HCT116 (cell line): ENCODE data around the gene GAPT. TPM values are rescaled to one million over a fixed set of nuclear protein-coding genes. Genes with fewer than 3 reads are reported as not detected.

Experiments
- ATAC-seq: fragments of 200-7000 bp; cut with Tn5 transposase; 2 replicates; pipeline ENCODE4 v1.9.1; 2020; ENCODE audit warnings: mild to moderate bottlenecking, moderate library complexity
- BruUV-seq: library from RNA; stranded (reverse); fragments of 400-500 nt; replicated peaks from 2 replicates; lab custom pipeline; 2021; lab: Mats Ljungman, UMichigan
- CTCF ChIA-PET: fragments of 300-600 bp; sonication (Branson Sonifier 250); formaldehyde crosslinking; loops from one replicate; lab custom pipeline; 2021; ENCODE audit warnings: antibody characterized with exemption; lab: Charles Lee
- POLR2A ChIA-PET: fragments of 300-600, 350-600 bp; sonication (Branson Sonifier 250); formaldehyde crosslinking; loops from one replicate; lab custom pipeline; 2021; ENCODE audit warnings: antibody characterized with exemption; lab: Charles Lee
- RAD21 ChIA-PET, 2 experiments: fragments of 300-600 bp; sonication (Branson Sonifier 250); formaldehyde crosslinking; loops; one replicate each; lab custom pipeline; 2023; ENCODE audit warnings: low total read pairs in 2 of 2; ENCODE audit not compliant: uncharacterized antibody in 2 of 2, unreplicated experiment in 2 of 2, low non-redundant PET in 1 of 2; lab: Charles Lee
- DNase-seq: peaks from one replicate; pipeline ENCODE4 v3.0.0-alpha.2; 2010; ENCODE audit warnings: low read depth, low spot score
- H2AFZ ChIP-seq: fragments of 200-600 bp; shearing (Covaris generic), sonication (generic); 2 replicates; pipeline ENCODE4 v1.6.1; 2017; ENCODE audit warnings: low read depth, mixed run types, mixed read lengths, antibody characterized with exemption, low read length; ENCODE audit not compliant: poor library complexity, severe bottlenecking
- H3K27ac ChIP-seq: 2 replicates; pipeline ENCODE4 v1.5.1; 2012; ENCODE audit warnings: low read depth, low read length
- H3K27me3 ChIP-seq: fragments of 200-600 bp; sonication (generic); 2 replicates; pipeline ENCODE4 v1.6.1; 2016; ENCODE audit warnings: mixed run types, low read length, mixed read lengths; ENCODE audit not compliant: insufficient read depth
- H3K36me3 ChIP-seq, 2 experiments: fragments of 200-500 bp in 1 of 2; fragments of 200-600 bp in 1 of 2; sonication (Bioruptor generic) in 1 of 2; sonication (generic) in 1 of 2; 2 replicates each; pipeline versions ENCODE4 v1.5.1 to v1.6.1; 2014 to 2016; ENCODE audit warnings: low read length in 2 of 2, inconsistent platforms in 1 of 2, mixed read lengths in 1 of 2, mixed run types in 1 of 2; ENCODE audit not compliant: insufficient read depth in 2 of 2, control insufficient read depth in 1 of 2
- H3K4me1 ChIP-seq, 2 experiments: fragments of 200-600 bp in 1 of 2; sonication (generic) in 1 of 2; 2 replicates each; pipeline versions ENCODE4 v1.5.1 to v1.6.1; 2012 to 2017; ENCODE audit warnings: low read length in 2 of 2, inconsistent platforms in 1 of 2, mild to moderate bottlenecking in 1 of 2, mixed read lengths in 1 of 2, mixed run types in 1 of 2, moderate library complexity in 1 of 2; ENCODE audit not compliant: insufficient read depth in 2 of 2, control insufficient read depth in 1 of 2
- H3K4me2 ChIP-seq: fragments of 200-600 bp; sonication (generic); 2 replicates; pipeline ENCODE4 v1.6.1; 2017; ENCODE audit warnings: mixed run types, low read length, mixed read lengths
- H3K4me3 ChIP-seq, 2 experiments: fragments of 200-600 bp in 1 of 2; sonication (generic) in 1 of 2; replicated peaks in 1 of 2; 2 replicates each; pipeline ENCODE4 v1.5.1; 2011 to 2016; ENCODE audit warnings: low read length in 2 of 2, control low read depth in 1 of 2, low read depth in 1 of 2, mild to moderate bottlenecking in 1 of 2, mixed read lengths in 1 of 2, mixed run types in 1 of 2
- H3K79me2 ChIP-seq: fragments of 200-600 bp; sonication (generic); 2 replicates; pipeline ENCODE4 v1.6.1; 2017; ENCODE audit warnings: mild to moderate bottlenecking, mixed run types, low read length, moderate library complexity, mixed read lengths; ENCODE audit not compliant: insufficient read depth
- H3K9ac ChIP-seq: fragments of 200-600 bp; sonication (generic); 2 replicates; pipeline ENCODE4 v1.6.1; 2016; ENCODE audit warnings: low read length, mixed read lengths
- H3K9me2 ChIP-seq: fragments of 200-600 bp; sonication (generic), shearing (Covaris generic); 2 replicates; pipeline ENCODE4 v1.6.1; 2017; ENCODE audit warnings: mixed run types, mild to moderate bottlenecking, moderate library complexity; ENCODE audit not compliant: insufficient read depth
- H3K9me3 ChIP-seq, 2 experiments: fragments of 200-500 bp in 1 of 2; fragments of 200-600 bp in 1 of 2; sonication (Bioruptor generic) in 1 of 2; sonication (generic) in 1 of 2; 2 replicates each; pipeline ENCODE4 v1.6.1; 2014 to 2017; ENCODE audit warnings: low read length in 2 of 2, mixed read lengths in 2 of 2, inconsistent platforms in 1 of 2, low read depth in 1 of 2, mild to moderate bottlenecking in 1 of 2, mixed run types in 1 of 2, moderate library complexity in 1 of 2; ENCODE audit not compliant: control insufficient read depth in 1 of 2, insufficient read depth in 1 of 2
- H4K20me1 ChIP-seq: fragments of 200-600 bp; sonication (generic), shearing (Covaris generic); 2 replicates; pipeline ENCODE4 v1.6.1; 2017; ENCODE audit warnings: mixed run types, mild to moderate bottlenecking, moderate library complexity; ENCODE audit not compliant: insufficient read depth
- CEBPB ChIP-seq: IDR thresholded peaks from 2 replicates; pipeline ENCODE4 v1.6.1; 2012; ENCODE audit warnings: low read depth
- CTCF ChIP-seq, 3 experiments: fragments of 200-600 bp in 1 of 3; sonication (generic) in 1 of 3; IDR thresholded peaks in 2 of 3; conservative IDR thresholded peaks in 1 of 3; 2 replicates each; pipeline ENCODE4 v1.5.1; 2012 to 2017; ENCODE audit warnings: low read depth in 2 of 3, low read length in 2 of 3, antibody characterized with exemption in 1 of 3, borderline replicate concordance in 1 of 3, control low read depth in 1 of 3, mild to moderate bottlenecking in 1 of 3, mixed read lengths in 1 of 3, mixed run types in 1 of 3, moderate library complexity in 1 of 3; ENCODE audit not compliant: insufficient read depth in 1 of 3
- EGR1 ChIP-seq: IDR thresholded peaks from 2 replicates; pipeline ENCODE4 v1.6.1; 2012; ENCODE audit warnings: low read depth
- EZH2 ChIP-seq: fragments of 200-600 bp; sonication (generic); IDR thresholded peaks from 2 replicates; pipeline ENCODE4 v1.6.1; 2017; ENCODE audit warnings: antibody characterized with exemption, mixed run types
- FOSL1 ChIP-seq: IDR thresholded peaks from 2 replicates; pipeline ENCODE4 v1.6.1; 2012; ENCODE audit warnings: low read depth
- MAX ChIP-seq: IDR thresholded peaks from 2 replicates; pipeline ENCODE4 v1.6.1; 2012
- POLR2A ChIP-seq: IDR thresholded peaks from 2 replicates; pipeline ENCODE4 v1.7.0; 2011; ENCODE audit warnings: borderline replicate concordance; ENCODE audit not compliant: insufficient read depth, insufficient read length; ENCODE audit errors: extremely low read depth
- POLR2AphosphoS5 ChIP-seq: IDR thresholded peaks from 2 replicates; pipeline ENCODE4 v1.6.1; 2011; ENCODE audit warnings: mild to moderate bottlenecking, low read depth, low read length, moderate library complexity
- SIN3A ChIP-seq: IDR thresholded peaks from 2 replicates; pipeline ENCODE4 v1.6.1; 2012; ENCODE audit warnings: low read depth
- SP1 ChIP-seq: IDR thresholded peaks from 2 replicates; pipeline ENCODE4 v1.6.1; 2012; ENCODE audit warnings: low read depth
- SRF ChIP-seq: IDR thresholded peaks from 2 replicates; pipeline ENCODE4 v1.6.1; 2012; ENCODE audit warnings: low read depth
- TCF7L2 ChIP-seq: IDR thresholded peaks from 2 replicates; pipeline ENCODE4 v1.7.0; 2011; ENCODE audit warnings: borderline replicate concordance, inconsistent platforms; ENCODE audit not compliant: insufficient read depth, insufficient read length; ENCODE audit errors: extremely low read depth
- YY1 ChIP-seq: IDR thresholded peaks from 2 replicates; pipeline ENCODE4 v1.6.1; 2011; ENCODE audit warnings: low read length, low read depth, moderate library complexity, mild to moderate bottlenecking; ENCODE audit not compliant: insufficient replicate concordance; ENCODE audit errors: extremely low read depth
- ZFX ChIP-seq: fragments of 450-650 bp; IDR thresholded peaks from 2 replicates; pipeline ENCODE4 v1.6.1; 2017
- ZNF274 ChIP-seq: fragments of 200-500 bp; sonication (Bioruptor generic); IDR thresholded peaks from 2 replicates; pipeline ENCODE4 v1.6.1; 2014; ENCODE audit warnings: mild to moderate bottlenecking, low read depth, low read length, inconsistent platforms
- intact Hi-C: fragments of 100-400 bp; cut with micrococcal nuclease; formaldehyde crosslinking; loops from 2 replicates; pipeline ENCODE4 v1.10.0; 2022
- total RNA-seq: library from RNA; stranded (reverse); gene quantifications from one replicate; pipeline ENCODE4 v1.2.1, GENCODE V29; 2021; ENCODE audit not compliant: unreplicated experiment
- TF ChIP-seq, protein P1 (sequence below): IDR thresholded peaks from 2 replicates; pipeline ENCODE4 v1.6.1; 2012; ENCODE audit warnings: low read depth

GAPT gene
- total RNA-seq, 1 experiment from 2014 or later, result not detected

- no TSS peak for BruUV-seq
- H3K9me3 ChIP-seq, result no peaks in the 10 kb centered on the region
- no peaks in the 10 kb centered on the region for H3K36me3 ChIP-seq
- no peak overlapping the region for H3K27ac ChIP-seq
- H3K9me2 ChIP-seq, result no peaks in the 10 kb centered on the region
- no peak for DNase-seq
- POLR2A ChIA-PET, result no interaction called here
- TF ChIP-seq MAX, result no peak
- TF ChIP-seq SIN3A, result no peak
- TF ChIP-seq CTCF (IDR thresholded peaks at IDR 0.05 in 2 of 3, conservative IDR thresholded peaks at IDR 0.05 in 1 of 3; ENCODE audit: borderline replicate concordance in 1 of 3, insufficient read depth in 1 of 3, low read depth in 2 of 3, low read length in 2 of 3), result no peak
- TF ChIP-seq POLR2A, result no peak
- no peak for TF ChIP-seq POLR2AphosphoS5
- no peak for TF ChIP-seq FOSL1
- TF ChIP-seq SP1, result no peak
- no peaks in the 10 kb centered on the region for H3K4me1 ChIP-seq
- no peaks in the 10 kb centered on the region for H4K20me1 ChIP-seq
- intact Hi-C loops, result no loop called here
- H3K27me3 ChIP-seq, result peaks cover 37% of the 10 kb centered on the region; the same call in 1 of the 2 replicates
- no peak overlapping the region for H2AFZ ChIP-seq
- no peaks in the 10 kb centered on the region for H3K79me2 ChIP-seq
- H3K4me2 ChIP-seq, result no peak overlapping the region
- no peak overlapping the region for H3K9ac ChIP-seq
- ATAC-seq, result no peak
- CTCF ChIA-PET, result no interaction called here
- no peak overlapping the region for H3K4me3 ChIP-seq
- RAD21 ChIA-PET, result no interaction called here
Observed at GRCh38 chr5:58505502-58505901, 14.3 kb downstream of the GAPT start.

DNA sequence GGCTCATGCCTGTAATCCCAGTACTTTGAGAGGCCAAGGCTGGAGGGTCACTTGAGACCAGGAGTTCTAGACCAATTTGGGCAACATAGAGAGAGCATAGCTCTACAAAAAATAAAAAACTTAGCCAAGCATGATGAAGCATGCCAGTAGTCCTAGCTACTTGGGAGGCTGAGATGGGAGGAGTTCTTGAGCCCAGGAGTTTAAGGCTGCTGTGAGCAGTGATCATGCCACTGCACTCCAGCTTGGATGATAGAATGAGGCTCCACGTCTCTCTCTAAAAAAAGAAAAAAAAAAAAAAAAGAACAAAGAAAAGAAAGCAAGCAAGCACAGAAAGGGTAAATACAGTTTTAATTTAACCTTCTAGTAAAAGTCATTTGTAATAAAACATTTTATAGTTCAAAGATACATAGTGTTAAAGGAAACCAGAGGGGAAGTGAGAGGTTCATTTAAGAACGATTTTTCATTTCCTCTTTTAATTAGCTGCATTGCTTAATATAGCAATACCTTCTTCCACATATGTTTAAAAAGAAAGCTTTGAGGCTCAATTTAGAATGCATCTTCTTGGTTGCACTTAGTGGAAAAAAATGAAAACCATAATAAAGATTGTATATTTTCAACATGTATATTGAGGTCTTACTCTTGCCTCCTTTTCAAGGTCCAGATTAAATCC is 14.9 kb downstream of the GAPT start:
- Histone ChIP-seq H3K36me3 (no peaks in the 10 kb centered on the region), H3K9ac (no peak overlapping the region), H2AFZ (no peak overlapping the region), H3K4me2 (no peak overlapping the region), H3K9me3 (no peaks in the 10 kb centered on the region), H3K4me1 (no peaks in the 10 kb centered on the region), H3K27me3 (peaks cover 37% of the 10 kb centered on the region; the same call in 1 of the 2 replicates), H3K9me2 (no peaks in the 10 kb centered on the region), H3K4me3 (no peak overlapping the region), H3K79me2 (no peaks in the 10 kb centered on the region), H3K27ac (no peak overlapping the region), H4K20me1 (no peaks in the 10 kb centered on the region)
- ChIA-PET CTCF (interaction anchor here (0.8 kb wide), 1 partner anchor 10 kb away, joined by 3 read pairs; no protein-coding TSS in a partner anchor), RAD21 (no interaction called here), POLR2A (no interaction called here)
- DNase-seq (no peak), ATAC-seq (no peak)
- intact Hi-C loops, result no loop called here
- BruUV-seq, result no TSS peak
- TF ChIP-seq CEBPB (no peak), POLR2A (no peak), SRF (no peak), ZFX (no peak), EGR1 (no peak), ZNF274 (no peak), TCF7L2 (no peak), FOSL1 (no peak), YY1 (no peak), EZH2 (no peak)
- TF ChIP-seq, protein P1, sequence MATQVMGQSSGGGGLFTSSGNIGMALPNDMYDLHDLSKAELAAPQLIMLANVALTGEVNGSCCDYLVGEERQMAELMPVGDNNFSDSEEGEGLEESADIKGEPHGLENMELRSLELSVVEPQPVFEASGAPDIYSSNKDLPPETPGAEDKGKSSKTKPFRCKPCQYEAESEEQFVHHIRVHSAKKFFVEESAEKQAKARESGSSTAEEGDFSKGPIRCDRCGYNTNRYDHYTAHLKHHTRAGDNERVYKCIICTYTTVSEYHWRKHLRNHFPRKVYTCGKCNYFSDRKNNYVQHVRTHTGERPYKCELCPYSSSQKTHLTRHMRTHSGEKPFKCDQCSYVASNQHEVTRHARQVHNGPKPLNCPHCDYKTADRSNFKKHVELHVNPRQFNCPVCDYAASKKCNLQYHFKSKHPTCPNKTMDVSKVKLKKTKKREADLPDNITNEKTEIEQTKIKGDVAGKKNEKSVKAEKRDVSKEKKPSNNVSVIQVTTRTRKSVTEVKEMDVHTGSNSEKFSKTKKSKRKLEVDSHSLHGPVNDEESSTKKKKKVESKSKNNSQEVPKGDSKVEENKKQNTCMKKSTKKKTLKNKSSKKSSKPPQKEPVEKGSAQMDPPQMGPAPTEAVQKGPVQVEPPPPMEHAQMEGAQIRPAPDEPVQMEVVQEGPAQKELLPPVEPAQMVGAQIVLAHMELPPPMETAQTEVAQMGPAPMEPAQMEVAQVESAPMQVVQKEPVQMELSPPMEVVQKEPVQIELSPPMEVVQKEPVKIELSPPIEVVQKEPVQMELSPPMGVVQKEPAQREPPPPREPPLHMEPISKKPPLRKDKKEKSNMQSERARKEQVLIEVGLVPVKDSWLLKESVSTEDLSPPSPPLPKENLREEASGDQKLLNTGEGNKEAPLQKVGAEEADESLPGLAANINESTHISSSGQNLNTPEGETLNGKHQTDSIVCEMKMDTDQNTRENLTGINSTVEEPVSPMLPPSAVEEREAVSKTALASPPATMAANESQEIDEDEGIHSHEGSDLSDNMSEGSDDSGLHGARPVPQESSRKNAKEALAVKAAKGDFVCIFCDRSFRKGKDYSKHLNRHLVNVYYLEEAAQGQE, result no peak
